HFF-Myc (cell line): ENCODE data around the gene MYLK.

Source experiments
- DNase-seq: peaks from one replicate; pipeline ENCODE4 v3.0.0-alpha.2; 2011; ENCODE audit warnings: low read depth; ENCODE audit errors: extremely low read depth
- H3K4me3 ChIP-seq: replicated peaks from 2 replicates; pipeline ENCODE4 v1.5.1; 2011; ENCODE audit warnings: low read depth, mild to moderate bottlenecking, control low read depth, low read length
- CTCF ChIP-seq: IDR thresholded peaks from 2 replicates; pipeline ENCODE4 v1.5.1; 2012; ENCODE audit warnings: mild to moderate bottlenecking, low read depth, low read length, control low read depth; ENCODE audit errors: missing control alignments

Gene MYLK

GRCh38 chr3:123884993-123885392 lies 861 bp upstream of the MYLK start:
- no peak overlapping the region for H3K4me3 ChIP-seq
- DNase-seq: no peak

GRCh38 chr3:123883701-123884202 lies 380 bp downstream of the MYLK start:
- no peak for DNase-seq
- TF ChIP-seq CTCF: no peak
- H3K4me3 ChIP-seq: peak overlapping the region; percentile 82

More at GRCh38 chr3:123884993-123885392, 861 bp upstream of the MYLK start:
- TF ChIP-seq CTCF: no peak

- TF ChIP-seq CTCF: no peak
- DNase-seq: no peak
- peak overlapping the region; percentile 82 for H3K4me3 ChIP-seq
These were observed 1.0 kb downstream of the MYLK start for GRCh38 chr3:123883111-123883510.

GRCh38 chr3:123881771-123882170 lies 2.4 kb downstream of the MYLK start:
- H3K4me3 ChIP-seq: peak overlapping the region; percentile 1; the same call in 1 of the 2 replicates
- no peak for TF ChIP-seq CTCF
- no peak for DNase-seq

GRCh38 chr3:123880998-123881561 lies 3.1 kb downstream of the MYLK start:
- peak; percentile 72 for TF ChIP-seq CTCF
- no peak overlapping the region; the same call in 1 of the 2 replicates for H3K4me3 ChIP-seq
- peak; percentile 47 for DNase-seq

GRCh38 chr3:123878807-123879206 lies 5.3 kb downstream of the MYLK start:
- no peak overlapping the region for H3K4me3 ChIP-seq
- no peak for DNase-seq
- TF ChIP-seq CTCF: no peak

GRCh38 chr3:123877965-123878364 lies 6.2 kb downstream of the MYLK start:
- TF ChIP-seq CTCF: no peak
- no peak for DNase-seq
- H3K4me3 ChIP-seq: no peak overlapping the region
